Stimulated activated CD4-positive, alpha-beta T cell treated with anti-CD3 and anti-CD28 coated beads, Interleukin-12 subunit alpha, Interleukin-12 subunit beta, amount 100 ng/mL, for 4 hours (primary cell): ENCODE data around the gene HOXC11.
A peak's percentile ranks its signal among the peaks of the same experiment; 100 is the strongest.

Experiments used
- DNase-seq: peaks from one replicate; pipeline ENCODE4 v3.0.0-alpha.2; 2020

HOXC11 gene

GRCh38 chr12:53974084-53975063 is 1.4 kb downstream of the HOXC11 start, which contains the start of gene HOTAIR:
Gene HOTAIR (minus strand): TSS chr12:53974954.
- DNase-seq = no peak

- DNase-seq = no peak
Observed at GRCh38 chr12:53975064-53975471, 2.1 kb downstream of the HOXC11 start.

GRCh38 chr12:53975479-53976152 is 2.7 kb downstream of the HOXC11 start:
- no peak for DNase-seq

GRCh38 chr12:53976172-53976822 is 3.4 kb downstream of the HOXC11 start:
- DNase-seq = no peak

- DNase-seq = no peak
Observed at GRCh38 chr12:53976823-53977595, 4.1 kb downstream of the HOXC11 start.

GRCh38 chr12:53977596-53978445 is 4.9 kb downstream of the HOXC11 start:
- DNase-seq = no peak

- DNase-seq = no peak
Observed at GRCh38 chr12:53978477-53979356, 5.8 kb downstream of the HOXC11 start.

- no peak for DNase-seq
Observed at GRCh38 chr12:53980104-53980801, 7.3 kb downstream of the HOXC11 start.

- DNase-seq = no peak
Observed at GRCh38 chr12:53980802-53981496, 8.0 kb downstream of the HOXC11 start.

GRCh38 chr12:53981634-53982565 is 9.0 kb downstream of the HOXC11 start:
- no peak for DNase-seq

- no peak for DNase-seq
Observed at GRCh38 chr12:53982648-53983567, 10.0 kb downstream of the HOXC11 start.

- DNase-seq = no peak
Observed at GRCh38 chr12:53983568-53983949, 10.6 kb downstream of the HOXC11 start.

GRCh38 chr12:53983950-53984572 is 11.1 kb downstream of the HOXC11 start:
- no peak for DNase-seq

- DNase-seq = peak; percentile 80
Observed at GRCh38 chr12:53984901-53985691, 12.2 kb downstream of the HOXC11 start, which contains the start of gene HOXC10. Gene HOXC10 (plus strand): TSS chr12:53985146. CDS start chr12:53985260, 114 bp downstream.

GRCh38 chr12:53985692-53985993 is 12.7 kb downstream of the HOXC11 start:
- DNase-seq = no peak
